H9 (cell line): Measurements from ENCODE around the gene XRCC6. TPM values are rescaled to one million over a fixed set of nuclear protein-coding genes. Genes with fewer than 3 reads are reported as not detected.

ENCODE experiments used
- DNase-seq: peaks from one replicate; pipeline ENCODE4 v3.0.0-alpha.2; 2017
- H2AFZ ChIP-seq: one replicate; pipeline ENCODE4 v1.6.1; 2013; ENCODE audit warnings: mild to moderate bottlenecking, low read length, control low read depth, moderate library complexity
- H2AK5ac ChIP-seq: 2 replicates; pipeline ENCODE4 v1.6.1; 2013; ENCODE audit warnings: low read length, control low read depth, mixed read lengths; ENCODE audit not compliant: insufficient read length
- H2BK120ac ChIP-seq: one replicate; pipeline ENCODE4 v1.6.1; 2013; ENCODE audit warnings: low read depth, mild to moderate bottlenecking, low read length, control low read depth, inconsistent platforms; ENCODE audit not compliant: poor library complexity, severe bottlenecking
- H2BK12ac ChIP-seq: 2 replicates; pipeline ENCODE4 v1.6.1; 2013; ENCODE audit warnings: low read length, control low read depth, mixed read lengths, low read depth; ENCODE audit not compliant: insufficient read length
- H2BK15ac ChIP-seq: 2 replicates; pipeline ENCODE4 v1.6.1; 2013; ENCODE audit warnings: low read depth, low read length, control low read depth
- H2BK20ac ChIP-seq: one replicate; pipeline ENCODE4 v1.6.1; 2013; ENCODE audit warnings: low read depth, mild to moderate bottlenecking, low read length, control low read depth, inconsistent platforms; ENCODE audit not compliant: poor library complexity, severe bottlenecking
- H2BK5ac ChIP-seq: 2 replicates; pipeline ENCODE4 v1.6.1; 2013; ENCODE audit warnings: low read length, control low read depth, mixed read lengths; ENCODE audit not compliant: insufficient read length
- H3K14ac ChIP-seq: 2 replicates; pipeline ENCODE4 v1.6.1; 2013; ENCODE audit warnings: low read length, control low read depth; ENCODE audit not compliant: insufficient read depth
- H3K18ac ChIP-seq: 2 replicates; pipeline ENCODE4 v1.6.1; 2013; ENCODE audit warnings: low read depth, mild to moderate bottlenecking, mixed read lengths, low read length, control low read depth; ENCODE audit not compliant: insufficient read length
- H3K23ac ChIP-seq: 2 replicates; pipeline ENCODE4 v1.6.1; 2013; ENCODE audit warnings: low read length, control low read depth, mixed read lengths, low read depth; ENCODE audit not compliant: insufficient read length
- H3K23me2 ChIP-seq: 2 replicates; pipeline ENCODE4 v1.6.1; 2013; ENCODE audit warnings: low read depth, mild to moderate bottlenecking, mixed read lengths, low read length, control low read depth; ENCODE audit not compliant: insufficient read length, poor library complexity, severe bottlenecking
- H3K27ac ChIP-seq: 2 replicates; pipeline ENCODE4 v1.5.1; 2013; ENCODE audit warnings: low read length, control low read depth, mixed read lengths, low read depth; ENCODE audit not compliant: insufficient read length
- H3K27me3 ChIP-seq: 2 replicates; pipeline ENCODE4 v1.6.1; 2013; ENCODE audit warnings: low read length, control low read depth, inconsistent platforms; ENCODE audit not compliant: insufficient read depth
- H3K4ac ChIP-seq: 2 replicates; pipeline ENCODE4 v1.6.1; 2013; ENCODE audit warnings: low read depth, mild to moderate bottlenecking, control low read depth, inconsistent platforms, low read length, moderate library complexity
- H3K4me1 ChIP-seq: 2 replicates; pipeline ENCODE4 v1.6.1; 2013; ENCODE audit warnings: low read length, control low read depth, inconsistent platforms; ENCODE audit not compliant: insufficient read depth
- H3K4me2 ChIP-seq: 2 replicates; pipeline ENCODE4 v1.6.1; 2013; ENCODE audit warnings: low read length, control low read depth, mixed read lengths; ENCODE audit not compliant: insufficient read length, insufficient read depth
- H3K56ac ChIP-seq: 2 replicates; pipeline ENCODE4 v1.6.1; 2013; ENCODE audit warnings: low read depth, mild to moderate bottlenecking, mixed read lengths, low read length, control low read depth; ENCODE audit not compliant: insufficient read length
- H3K79me1 ChIP-seq: 2 replicates; pipeline ENCODE4 v1.6.1; 2013; ENCODE audit warnings: low read depth, mild to moderate bottlenecking, moderate library complexity, low read length, control low read depth, inconsistent platforms; ENCODE audit not compliant: insufficient read depth, poor library complexity, severe bottlenecking
- H3K79me2 ChIP-seq: 2 replicates; pipeline ENCODE4 v1.6.1; 2013; ENCODE audit warnings: low read length, control low read depth, inconsistent platforms; ENCODE audit not compliant: insufficient read depth
- H3K9ac ChIP-seq: 2 replicates; pipeline ENCODE4 v1.6.1; 2013; ENCODE audit warnings: low read length, control low read depth, mixed read lengths; ENCODE audit not compliant: insufficient read length; ENCODE audit errors: extremely low read depth
- H3K9me3 ChIP-seq: one replicate; pipeline ENCODE4 v1.6.1; 2013; ENCODE audit warnings: low read depth, low read length, inconsistent platforms; ENCODE audit not compliant: control insufficient read depth
- H3T11ph ChIP-seq: one replicate; pipeline ENCODE4 v1.6.1; 2013; ENCODE audit warnings: mild to moderate bottlenecking, low read length, control low read depth, inconsistent platforms
- H4K20me1 ChIP-seq: one replicate; pipeline ENCODE4 v1.6.1; 2013; ENCODE audit not compliant: control insufficient read depth, insufficient read length, insufficient read depth
- H4K5ac ChIP-seq: 2 replicates; pipeline ENCODE4 v1.6.1; 2013; ENCODE audit warnings: low read depth, mild to moderate bottlenecking, mixed read lengths, low read length, control low read depth; ENCODE audit not compliant: insufficient read length
- H4K8ac ChIP-seq: replicated peaks from 2 replicates; pipeline ENCODE4 v1.6.1; 2013; ENCODE audit warnings: low read length, control low read depth, mixed read lengths, low read depth; ENCODE audit not compliant: insufficient read length
- H4K91ac ChIP-seq: 2 replicates; pipeline ENCODE4 v1.6.1; 2013; ENCODE audit warnings: low read depth, mild to moderate bottlenecking, moderate library complexity, mixed read lengths, low read length, control low read depth; ENCODE audit not compliant: insufficient read length
- H3K27ac Mint-ChIP-seq, 3 experiments: 2 replicates in 2 of 3; 3 replicates in 1 of 3; pipeline ENCODE4 v1.8.0; 2020 to 2021; ENCODE audit warnings: mixed read lengths in 3 of 3, mild to moderate bottlenecking in 1 of 3, moderate library complexity in 1 of 3
- H3K27me3 Mint-ChIP-seq: 2 replicates; pipeline ENCODE4 v1.8.0; 2021; ENCODE audit warnings: low read depth, mild to moderate bottlenecking, moderate library complexity, mixed read lengths
- H3K36me3 Mint-ChIP-seq, 3 experiments: 2 replicates in 2 of 3; 3 replicates in 1 of 3; pipeline ENCODE4 v1.8.0; 2020 to 2021; ENCODE audit warnings: low read depth in 3 of 3, mixed read lengths in 3 of 3; ENCODE audit not compliant: insufficient read depth in 1 of 3
- H3K4me1 Mint-ChIP-seq, 2 experiments: 2 replicates each; pipeline ENCODE4 v1.8.0; 2020; ENCODE audit warnings: mixed read lengths in 2 of 2
- H3K4me3 Mint-ChIP-seq, 2 experiments: 2 replicates in 1 of 2; 3 replicates in 1 of 2; pipeline ENCODE4 v1.8.0; 2020 to 2021; ENCODE audit warnings: mild to moderate bottlenecking in 2 of 2, mixed read lengths in 2 of 2, moderate library complexity in 1 of 2
- H3K9me3 Mint-ChIP-seq, 2 experiments: 2 replicates in 1 of 2; 3 replicates in 1 of 2; pipeline ENCODE4 v1.8.0; 2020; ENCODE audit warnings: mild to moderate bottlenecking in 2 of 2, mixed read lengths in 2 of 2, moderate library complexity in 1 of 2
- CTCF ChIP-seq: fragments of 200-600 bp; sonication (generic); conservative IDR thresholded peaks from 3 replicates; pipeline ENCODE4 v1.8.0; 2021; ENCODE audit warnings: antibody characterized with exemption, mild to moderate bottlenecking
- WGBS: extraction: QIAGEN DNeasy Blood & Tissue Kit; methylation state at CpG from one replicate; pipeline ENCODE4 v1.1.7; 2013; ENCODE audit warnings: missing lambda C conversion rate, low lambda C conversion rate, mixed read lengths; ENCODE audit not compliant: insufficient read length; ENCODE audit errors: extremely low coverage; 5-methylcytosine and 5-hydroxymethylcytosine counted together
- total RNA-seq: library from RNA; stranded (reverse); gene quantifications from 2 replicates; pipeline ENCODE4 v1.2.1, GENCODE V29; 2021

The XRCC6 gene
- total RNA-seq, 1 experiment from 2014 or later, result 461 TPM

GRCh38 chr22:41585898-41586297 is 35.2 kb upstream of the XRCC6 start:
- no peak overlapping the region for H3K4me3 Mint-ChIP-seq
- no peak overlapping the region for H4K8ac ChIP-seq
- no peak overlapping the region for H3K14ac ChIP-seq
- H3K4me1 Mint-ChIP-seq, result peaks cover 6 to 16% of the 10 kb centered on the region in 2 experiments
- no peak overlapping the region for H4K91ac ChIP-seq
- no peak overlapping the region for H3K23ac ChIP-seq
- no peaks in the 10 kb centered on the region for H3K79me2 ChIP-seq
- no peak overlapping the region for H2BK15ac ChIP-seq
- H3K4ac ChIP-seq, result no peak overlapping the region
- H3K36me3 Mint-ChIP-seq, result peaks cover 0 to 14% (median 4%) of the 10 kb centered on the region in 3 experiments; a peak in 4 of 7 replicates
- WGBS, result no CpG with 5 or more reads among the region's 7 CpGs
- no peaks in the 10 kb centered on the region for H3K9me3 Mint-ChIP-seq
- no peak overlapping the region for H2AK5ac ChIP-seq
- H3K4me1 ChIP-seq, result no peaks in the 10 kb centered on the region
- peaks cover 3% of the 10 kb centered on the region for H3K27me3 Mint-ChIP-seq
- no peaks in the 10 kb centered on the region for H4K20me1 ChIP-seq
- DNase-seq, result no peak
- no peak overlapping the region; a peak in 1 of 7 replicates for H3K27ac Mint-ChIP-seq
- H3K79me1 ChIP-seq, result no peaks in the 10 kb centered on the region
- no peak overlapping the region for H3K56ac ChIP-seq
- H3K18ac ChIP-seq, result no peak overlapping the region
- no peak overlapping the region for H2AFZ ChIP-seq
- no peak overlapping the region for H2BK5ac ChIP-seq
- no peak for TF ChIP-seq CTCF
- no peak overlapping the region for H3K9ac ChIP-seq
- H3K27ac ChIP-seq, result no peak overlapping the region
- H2BK20ac ChIP-seq, result no peak overlapping the region
- H3T11ph ChIP-seq, result no peak overlapping the region
- no peak overlapping the region for H3K4me2 ChIP-seq
- H3K23me2 ChIP-seq, result peaks cover 7% of the 10 kb centered on the region
- H4K5ac ChIP-seq, result no peak overlapping the region
- no peak overlapping the region for H2BK120ac ChIP-seq
- no peaks in the 10 kb centered on the region for H3K27me3 ChIP-seq
- H2BK12ac ChIP-seq, result no peak overlapping the region
- no peaks in the 10 kb centered on the region for H3K9me3 ChIP-seq
